ENCODE results near the gene TCEA2.

DNA sequence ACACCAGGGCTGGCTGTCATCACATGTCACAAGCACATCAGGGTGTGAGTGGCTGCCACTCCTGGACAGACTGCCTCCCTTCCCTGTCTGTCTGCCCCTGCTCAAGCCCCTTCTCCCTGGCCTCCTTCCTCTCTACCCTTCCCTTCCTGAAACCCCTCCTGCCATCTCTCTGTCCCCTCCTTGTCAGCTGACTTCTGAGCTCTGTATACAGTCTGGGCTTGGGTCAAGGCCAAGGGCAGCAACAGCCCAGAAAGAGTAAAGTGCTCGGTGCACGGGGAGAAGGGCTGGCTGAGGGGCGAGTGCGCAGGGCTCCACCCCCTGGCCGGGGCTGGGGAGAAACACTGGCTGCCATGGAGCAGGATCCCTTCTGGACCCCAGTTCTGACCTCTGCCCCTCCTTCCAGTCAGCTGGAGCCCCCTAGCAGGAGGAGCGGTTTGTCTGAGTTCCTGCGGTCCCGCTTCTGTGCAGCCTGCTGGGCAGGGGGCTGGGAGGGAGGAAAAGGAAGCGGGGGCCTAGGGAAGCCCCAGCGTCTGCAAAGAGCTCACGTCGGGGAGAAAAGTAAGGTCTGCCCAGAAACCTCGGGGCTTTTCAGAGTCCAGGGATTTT is 19.2 kb downstream of the TCEA2 start:
- no peak for TF ChIP-seq REST (IDR thresholded peaks at IDR 0.05; ENCODE audit: insufficient read depth in 1 of 2, low read depth in 2 of 2, low read length in 1 of 2)
- TF ChIP-seq, protein P1, sequence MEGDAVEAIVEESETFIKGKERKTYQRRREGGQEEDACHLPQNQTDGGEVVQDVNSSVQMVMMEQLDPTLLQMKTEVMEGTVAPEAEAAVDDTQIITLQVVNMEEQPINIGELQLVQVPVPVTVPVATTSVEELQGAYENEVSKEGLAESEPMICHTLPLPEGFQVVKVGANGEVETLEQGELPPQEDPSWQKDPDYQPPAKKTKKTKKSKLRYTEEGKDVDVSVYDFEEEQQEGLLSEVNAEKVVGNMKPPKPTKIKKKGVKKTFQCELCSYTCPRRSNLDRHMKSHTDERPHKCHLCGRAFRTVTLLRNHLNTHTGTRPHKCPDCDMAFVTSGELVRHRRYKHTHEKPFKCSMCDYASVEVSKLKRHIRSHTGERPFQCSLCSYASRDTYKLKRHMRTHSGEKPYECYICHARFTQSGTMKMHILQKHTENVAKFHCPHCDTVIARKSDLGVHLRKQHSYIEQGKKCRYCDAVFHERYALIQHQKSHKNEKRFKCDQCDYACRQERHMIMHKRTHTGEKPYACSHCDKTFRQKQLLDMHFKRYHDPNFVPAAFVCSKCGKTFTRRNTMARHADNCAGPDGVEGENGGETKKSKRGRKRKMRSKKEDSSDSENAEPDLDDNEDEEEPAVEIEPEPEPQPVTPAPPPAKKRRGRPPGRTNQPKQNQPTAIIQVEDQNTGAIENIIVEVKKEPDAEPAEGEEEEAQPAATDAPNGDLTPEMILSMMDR (IDR thresholded peaks at IDR 0.05), result no peak

Data from Panc1 (cell line).